Ovary (tissue), 9 donors: ENCODE measurements around the gene UXT. TPM values are rescaled to one million over a fixed set of nuclear protein-coding genes. Genes with fewer than 3 reads are reported as not detected.
"Not testable (repeated sequence)": the region's sequence is repeated elsewhere in the genome, so short reads cannot be mapped to it uniquely, and the experiment has no call there.

Experiments used
- DNase-seq, 5 donors: peaks; one replicate each; pipeline ENCODE4 v3.0.0-alpha.2; 2019 to 2020
- H3K27ac ChIP-seq, 2 donors: fragments of 200-600 bp; one replicate each; pipeline versions ENCODE4 v1.5.1 to v1.8.0; 2019 to 2022
- H3K27me3 ChIP-seq: fragments of 200-600 bp; one replicate; pipeline ENCODE4 v1.8.0; 2022
- H3K36me3 ChIP-seq: fragments of 200-600 bp; sonication (generic); one replicate; pipeline ENCODE4 v1.5.1; 2019
- H3K4me1 ChIP-seq: one replicate; pipeline ENCODE4 v1.8.1; 2013; ENCODE audit warnings: mild to moderate bottlenecking, moderate library complexity; ENCODE audit not compliant: insufficient read depth
- H3K4me3 ChIP-seq: fragments of 200-600 bp; sonication (generic); one replicate; pipeline ENCODE4 v1.5.1; 2017
- H3K9me3 ChIP-seq, 2 donors: fragments of 200-600 bp in 1 of 2; sonication (generic) in 1 of 2; one replicate each; pipeline versions ENCODE4 v1.5.1 to v1.8.1; 2013 to 2019; ENCODE audit warnings: mild to moderate bottlenecking in 1 of 2, moderate library complexity in 1 of 2
- CTCF ChIP-seq, 3 donors: fragments of 450-650 bp in 2 of 3; fragments of 200-600 bp in 1 of 3; IDR thresholded peaks; one replicate each; pipeline versions ENCODE4 v1.5.1 to v1.8.0; 2016 to 2022; ENCODE audit warnings: antibody characterized with exemption in 3 of 3, mild to moderate bottlenecking in 1 of 3
- EP300 ChIP-seq: sonication (generic); formaldehyde crosslinking; IDR thresholded peaks from one replicate; pipeline ENCODE4 v1.6.1; 2017; ENCODE audit warnings: antibody characterized with exemption
- POLR2A ChIP-seq: fragments of 450-650 bp; IDR thresholded peaks from one replicate; pipeline ENCODE4 v1.6.1; 2017; ENCODE audit warnings: antibody characterized with exemption, mild to moderate bottlenecking, moderate library complexity
- WGBS, 3 donors: extraction: QIAGEN DNeasy Blood & Tissue Kit in 1 of 3; methylation state at CpG; one replicate each; pipeline versions ENCODE4 v1.1.5 to v1.1.7; 2013 to 2017; 5-methylcytosine and 5-hydroxymethylcytosine counted together
- intact Hi-C, 4 donors: fragments of 100-400 bp; cut with DNase I; formaldehyde crosslinking; loops; one replicate each; pipeline versions ENCODE4 v1.11.0 to v1.15.1; 2022 to 2023
- polyA plus RNA-seq, 2 donors: library from polyadenylated mRNA; stranded (reverse); fragments of 200-250 nt in 1 of 2; fragments of 350-450 nt in 1 of 2; fragmentation: Illumina TruSeq in 1 of 2; extraction: RNeasy Lipid Tissue Mini Kit (QIAGEN cat#74804) in 1 of 2; gene quantifications; one replicate each; pipeline ENCODE4 v1.2.3, GENCODE V29; 2013 to 2014
- total RNA-seq, 7 donors: library from RNA; depleted of rRNA in 2 of 7; stranded (reverse); fragments of >200 nt in 2 of 7; fragmentation: NEBNext Ultra II Directional in 3 of 7; extraction: Animal tissue kit (Norgen Biotek cat#: 25700) in 3 of 7; gene quantifications; one replicate each; pipeline versions ENCODE4 v1.1.0 to v1.2.4, GENCODE V29; 2016 to 2023
- donor health status: DM: no; HTN: no; CAD: no; lungs with moderate emphysema.
- donor health status: DM: no; HTN: no; CAD: no.
- donor health status: Bipolar disorder and iron deficiency.
- donor health status: DM: yes; HTN: yes; CAD: no.
- donor health status: DM: no; HTN: no; CAD: no.
- donor health status: DM: yes; HTN: yes; CAD: no.

Gene UXT
- total and polyA plus RNA-seq, 9 donors, result 114 to 235 (median 151) TPM

DNA sequence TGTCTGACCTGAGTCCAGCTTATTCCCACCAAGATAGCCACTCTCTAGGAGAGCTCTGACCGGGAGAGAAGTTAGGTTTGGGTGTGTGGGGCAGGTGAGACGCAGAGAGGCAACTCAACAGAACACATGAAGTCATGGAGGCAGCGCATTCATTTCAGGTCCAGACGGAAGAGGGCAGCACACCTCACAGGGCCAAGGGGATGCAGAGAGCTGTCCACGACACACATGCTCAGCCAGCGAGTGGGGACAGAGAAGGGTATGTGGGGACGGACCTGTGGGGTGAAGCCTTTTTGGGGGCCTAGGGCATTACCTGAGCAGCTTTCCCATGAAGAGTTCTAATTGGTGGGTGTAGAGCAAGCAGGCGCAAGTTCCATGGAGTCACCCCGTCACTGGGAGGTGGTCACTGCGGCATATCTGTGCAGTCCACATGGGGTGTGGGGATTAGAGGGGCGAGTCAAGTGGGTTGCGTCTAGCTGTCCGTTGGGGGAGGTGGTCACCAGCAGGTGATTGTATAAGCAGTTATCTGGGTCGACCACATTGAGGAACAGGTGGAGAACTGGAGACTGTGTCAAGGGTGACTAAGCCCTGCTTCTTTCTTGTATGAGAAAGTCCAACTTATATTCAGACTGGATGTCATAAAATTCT lies 24.3 kb upstream of the UXT start:
- Histone ChIP-seq H3K4me3 (no peak overlapping the region), H3K27me3 (no peaks in the 10 kb centered on the region), H3K36me3 (no peaks in the 10 kb centered on the region), H3K4me1 (no peaks in the 10 kb centered on the region), H3K27ac (no peak overlapping the region), H3K9me3 (no peaks in the 10 kb centered on the region)
- intact Hi-C loops, result no loop called here
- DNase-seq, result no peak
- WGBS, 3 donors, result 77 to 85% (median 83%) methylated on average over 14 of the region's 14 CpGs
- TF ChIP-seq EP300 (no peak), CTCF (IDR thresholded peaks at IDR 0.05) (no peak), POLR2A (no peak)

DNA sequence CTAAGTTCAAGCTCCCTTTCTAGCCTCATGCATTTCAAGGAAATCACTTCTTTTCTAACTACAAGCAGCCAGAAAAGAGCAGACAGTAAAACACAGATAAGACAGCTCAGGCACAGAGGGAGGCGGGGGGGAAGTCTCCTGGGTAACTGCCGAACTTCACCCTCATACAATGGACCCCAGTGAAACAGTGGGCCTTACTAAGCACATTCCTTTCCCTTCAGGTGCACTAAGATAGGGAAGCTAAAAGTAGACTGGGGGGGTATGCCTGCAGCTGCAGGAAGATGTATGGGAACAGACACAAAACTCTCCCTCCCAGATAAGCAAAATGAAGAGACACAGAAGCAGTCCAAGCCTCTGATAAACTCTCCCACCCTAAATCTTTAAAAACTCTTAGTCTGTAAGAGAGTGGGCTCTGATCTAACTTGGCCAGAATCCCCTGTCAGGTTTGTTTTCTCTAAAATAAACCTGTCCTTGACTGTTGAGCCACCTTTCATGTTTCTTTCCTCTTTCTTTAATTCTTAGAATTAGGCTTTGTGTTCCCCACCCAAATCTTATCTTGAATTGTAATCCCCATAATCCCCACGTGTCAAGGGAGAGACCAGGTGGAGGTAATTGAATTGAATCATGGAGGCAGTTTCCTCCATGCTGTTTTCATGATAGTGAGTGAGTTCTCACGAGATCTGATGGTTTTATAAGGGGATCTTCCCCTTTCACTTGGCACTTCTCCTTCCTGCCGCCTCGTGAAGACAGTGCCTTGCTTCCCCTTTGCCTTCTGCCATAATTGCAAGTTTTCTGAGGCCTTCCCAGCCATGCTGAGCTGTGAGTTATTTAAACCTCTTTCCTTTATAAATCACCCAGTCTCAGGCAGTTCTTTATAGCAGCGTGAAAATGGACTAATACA lies 17.2 kb upstream of the UXT start:
- intact Hi-C loops, H3K27me3 ChIP-seq, H3K4me1 ChIP-seq, H3K4me3 ChIP-seq, DNase-seq, H3K9me3 ChIP-seq, H3K36me3 ChIP-seq, H3K27ac ChIP-seq: not testable (repeated sequence)
- WGBS, 3 donors, result 59 to 72% (median 64%) methylated on average over 7 of the region's 7 CpGs

- Histone ChIP-seq H3K4me1 (no peaks in the 10 kb centered on the region), H3K27ac (no peak overlapping the region), H3K36me3 (no peaks in the 10 kb centered on the region), H3K4me3 (no peak overlapping the region), H3K9me3 (no peaks in the 10 kb centered on the region), H3K27me3 (no peaks in the 10 kb centered on the region)
- WGBS, 3 donors, result 70 to 78% (median 73%) methylated on average over 5 of the region's 5 CpGs
- TF ChIP-seq POLR2A (no peak), EP300 (no peak), CTCF (IDR thresholded peaks at IDR 0.05) (no peak)
- no peak for DNase-seq
- intact Hi-C loops, result no loop called here
Observed at GRCh38 chrX:47674776-47675175, 15.8 kb upstream of the UXT start.

DNA sequence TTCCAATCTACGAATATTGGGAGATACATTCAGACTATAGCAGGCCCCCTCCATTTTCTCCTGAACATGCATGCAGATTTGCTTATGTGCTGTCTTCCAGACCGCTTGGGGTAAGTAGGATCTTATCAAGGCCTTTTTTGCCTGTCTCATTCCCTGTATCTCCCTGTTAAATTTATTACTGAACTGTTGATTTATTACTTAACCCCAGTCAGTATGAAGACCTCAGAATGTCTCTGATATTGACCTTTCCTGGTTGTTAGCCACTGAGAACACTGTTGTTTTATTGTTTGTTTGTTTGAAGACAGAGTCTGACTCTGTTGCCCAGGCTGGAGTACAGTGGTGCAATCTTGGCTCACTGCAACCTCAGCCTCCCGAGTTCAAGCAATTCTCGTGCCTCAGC lies 6.8 kb upstream of the UXT start:
- H3K4me3 ChIP-seq, H3K9me3 ChIP-seq, DNase-seq, H3K36me3 ChIP-seq, H3K27ac ChIP-seq, H3K4me1 ChIP-seq, H3K27me3 ChIP-seq, intact Hi-C loops: not testable (repeated sequence)
- 77 to 80% (median 77%) methylated on average over 4 of the region's 4 CpGs for WGBS, 3 donors

DNA sequence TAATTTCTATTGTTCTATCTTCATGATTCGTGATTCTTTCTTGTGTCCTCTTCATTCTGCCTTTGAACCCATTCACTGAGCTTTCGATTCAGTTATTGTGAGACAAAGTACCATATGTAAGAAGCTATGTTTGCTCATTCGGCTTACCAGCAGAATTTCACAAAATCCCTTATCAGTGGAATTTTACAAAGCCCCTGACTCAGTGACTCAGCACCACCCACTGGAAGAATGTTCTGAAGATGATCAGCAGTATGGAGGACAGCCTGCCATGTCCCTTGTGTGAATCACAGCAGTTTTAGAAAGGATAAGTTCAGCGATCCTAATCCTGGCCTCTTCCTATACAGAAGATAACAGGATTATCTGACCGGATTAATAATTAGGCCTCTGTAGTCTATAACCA lies 5.8 kb upstream of the UXT start:
- 73 to 80% (median 77%) methylated on average over 5 of the region's 5 CpGs for WGBS, 3 donors
- intact Hi-C loops, result no loop called here
- Histone ChIP-seq H3K36me3 (no peaks in the 10 kb centered on the region), H3K27me3 (no peaks in the 10 kb centered on the region), H3K27ac (no peak overlapping the region), H3K9me3 (no peaks in the 10 kb centered on the region), H3K4me1 (no peaks in the 10 kb centered on the region), H3K4me3 (no peak overlapping the region)
- no peak for DNase-seq
- TF ChIP-seq CTCF (IDR thresholded peaks at IDR 0.05) (no peak), EP300 (no peak), POLR2A (no peak)
